Fibroblast of skin of right quadriceps (primary cell): Measurements from ENCODE around the gene KIAA0513.

ENCODE experiments used
- DNase-seq: peaks from one replicate; pipeline ENCODE4 v3.0.0-alpha.2; 2013

KIAA0513 gene

DNA sequence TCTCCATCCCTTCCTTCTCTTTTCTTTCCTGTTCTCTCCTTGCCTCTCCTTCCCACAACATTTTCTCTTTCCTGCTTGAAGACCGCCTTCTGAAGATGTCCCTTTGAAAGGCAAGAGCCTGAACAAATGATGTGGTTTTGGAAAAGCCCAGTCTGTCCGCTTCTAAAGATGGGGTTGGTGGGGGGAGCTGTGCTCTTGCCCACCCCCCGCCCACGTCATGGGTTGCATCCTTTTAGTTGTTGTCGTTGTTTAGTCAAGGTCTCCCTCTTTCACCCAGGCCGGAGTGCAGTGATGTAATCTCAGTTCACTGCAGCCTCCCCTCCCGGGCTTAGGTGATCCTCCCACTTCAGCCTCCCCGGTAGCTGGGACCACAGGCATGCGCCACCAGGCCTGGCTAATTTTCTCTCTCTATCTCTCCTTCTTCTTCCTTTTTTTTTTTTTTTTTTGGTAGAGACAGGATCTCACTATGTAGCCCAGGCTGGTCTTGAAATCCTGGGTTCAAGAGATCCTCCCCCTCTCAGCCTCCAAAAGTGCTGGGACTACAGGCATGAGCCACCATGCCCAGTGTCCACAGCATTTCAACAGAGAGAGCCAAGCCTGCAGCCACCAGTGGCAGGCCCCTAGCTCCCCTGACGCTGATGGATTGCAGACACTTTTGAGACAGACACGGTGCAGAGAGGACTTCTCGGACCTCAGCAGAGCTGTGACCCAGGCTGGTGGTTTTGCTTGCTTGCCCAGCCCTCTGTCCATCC, 110.7 kb downstream of the KIAA0513 start:
- no peak for DNase-seq

DNA sequence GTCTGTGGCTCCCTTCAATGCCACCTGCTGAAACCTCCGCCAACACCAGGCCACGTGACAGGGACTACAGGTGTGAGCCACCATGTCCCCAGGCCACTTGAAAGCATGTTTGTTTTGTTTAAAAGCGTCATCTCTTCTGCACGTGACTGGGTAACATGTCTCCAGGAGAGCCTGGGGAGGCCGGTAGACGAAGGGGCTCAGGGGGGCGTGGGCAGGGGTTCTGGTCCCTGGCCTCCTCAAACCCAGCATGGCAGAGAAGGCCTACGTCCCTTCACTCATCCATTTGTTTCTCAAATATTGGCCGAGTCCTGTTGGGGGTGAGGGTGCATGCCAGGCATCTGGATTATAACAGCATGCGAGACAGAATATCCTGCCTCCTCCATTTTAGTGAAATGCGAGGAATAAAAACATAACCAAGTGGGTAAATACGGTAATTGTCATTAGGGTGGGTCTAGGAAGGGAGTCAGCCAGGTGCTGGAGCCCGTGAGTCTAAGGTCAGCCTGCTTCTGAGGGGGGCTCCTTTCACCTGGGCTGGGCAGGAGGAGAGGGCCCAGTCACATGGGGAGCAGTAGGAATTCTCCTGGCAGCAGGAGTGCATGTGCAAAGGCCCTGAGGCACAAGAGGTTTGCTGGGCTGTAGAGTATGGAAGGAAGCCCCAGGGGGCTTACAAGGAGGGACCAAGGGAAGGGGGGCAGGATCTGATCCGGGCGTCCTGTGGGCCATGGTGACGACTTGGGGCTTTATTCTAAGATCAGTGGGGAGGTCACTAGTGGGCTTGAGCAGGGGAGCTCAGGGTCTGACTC, 111.4 kb downstream of the KIAA0513 start:
- no peak for DNase-seq

DNA sequence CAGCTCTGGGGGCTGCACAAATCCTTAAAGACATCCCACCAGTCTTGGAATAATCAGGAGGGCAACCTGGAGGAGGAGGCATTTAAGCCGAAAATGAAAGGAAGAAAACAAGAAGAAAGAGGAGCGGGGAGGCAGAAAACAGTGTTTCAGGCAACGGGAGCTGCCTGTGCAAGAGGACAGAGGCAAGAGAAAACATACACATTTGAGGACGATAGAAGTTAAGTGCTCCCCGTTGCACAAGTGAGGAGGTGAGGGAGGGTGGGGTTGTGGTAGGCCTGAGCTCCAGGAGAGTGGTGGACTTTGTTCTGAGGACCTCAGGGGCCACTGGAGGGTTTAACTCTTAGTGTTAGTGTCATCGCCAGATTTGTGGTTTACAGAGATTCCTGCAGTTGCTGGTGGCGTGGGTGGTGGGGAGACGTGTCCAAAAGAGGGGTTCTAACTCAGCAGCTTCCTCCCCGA, 112.3 kb downstream of the KIAA0513 start:
- DNase-seq: no peak

DNA sequence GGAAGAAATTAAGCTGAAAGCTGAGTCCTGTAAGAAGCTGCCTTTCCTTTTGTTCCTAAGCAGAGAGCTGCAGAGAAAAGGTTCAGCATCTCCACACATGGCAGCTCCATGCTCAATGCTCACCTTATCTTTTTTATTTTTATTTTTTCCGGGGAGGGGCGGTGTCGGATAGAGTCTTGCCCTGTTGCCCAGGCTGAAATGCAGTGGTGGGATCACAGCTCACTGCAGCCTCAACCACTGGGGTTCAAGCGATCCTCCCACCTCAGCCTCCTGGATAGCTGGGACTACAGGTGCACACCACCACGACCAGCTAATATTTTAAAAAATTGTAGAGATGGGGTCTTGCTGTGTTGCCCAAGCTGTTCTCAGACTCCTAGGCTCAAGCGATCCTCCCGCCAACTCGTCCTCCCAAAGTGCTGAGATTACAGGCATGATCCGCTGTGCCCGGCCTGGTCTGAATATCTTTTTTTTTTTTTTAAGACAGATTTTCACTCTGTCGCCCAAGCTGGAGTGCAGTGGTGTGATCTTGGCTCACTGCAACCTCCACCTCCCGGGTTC, 112.9 kb downstream of the KIAA0513 start:
- DNase-seq: no peak

DNA sequence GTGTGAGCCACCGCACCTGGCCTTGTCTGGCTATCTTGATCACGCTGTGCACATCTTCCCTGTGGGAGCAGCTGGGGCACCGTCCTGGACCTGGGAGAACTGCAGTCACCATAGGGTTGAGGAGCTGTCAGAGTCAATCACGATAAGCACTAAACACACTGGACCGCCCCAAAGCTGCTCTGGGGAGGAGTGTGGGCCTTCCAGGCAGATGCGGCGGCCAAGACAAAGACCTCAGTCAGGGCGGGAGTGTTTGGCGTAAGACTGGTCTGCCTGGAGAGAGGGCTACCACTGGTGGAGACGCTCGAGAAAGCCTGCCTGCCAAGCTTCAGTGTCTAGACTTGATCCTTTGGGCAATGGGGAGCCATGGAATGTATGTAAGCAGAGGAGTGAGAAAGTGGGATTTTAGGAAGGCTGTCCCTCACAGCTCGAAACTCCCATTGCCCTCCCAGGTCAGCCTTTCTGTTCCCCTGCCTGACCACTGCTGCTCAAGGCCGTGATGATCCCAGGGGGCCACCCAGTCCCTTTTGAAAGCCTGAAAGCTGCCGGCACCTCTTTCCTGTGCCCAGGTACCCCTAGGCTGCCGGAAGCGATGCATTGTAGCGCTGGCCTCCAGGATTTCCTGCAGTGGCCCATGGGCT, 114.0 kb downstream of the KIAA0513 start:
- no peak for DNase-seq

DNA sequence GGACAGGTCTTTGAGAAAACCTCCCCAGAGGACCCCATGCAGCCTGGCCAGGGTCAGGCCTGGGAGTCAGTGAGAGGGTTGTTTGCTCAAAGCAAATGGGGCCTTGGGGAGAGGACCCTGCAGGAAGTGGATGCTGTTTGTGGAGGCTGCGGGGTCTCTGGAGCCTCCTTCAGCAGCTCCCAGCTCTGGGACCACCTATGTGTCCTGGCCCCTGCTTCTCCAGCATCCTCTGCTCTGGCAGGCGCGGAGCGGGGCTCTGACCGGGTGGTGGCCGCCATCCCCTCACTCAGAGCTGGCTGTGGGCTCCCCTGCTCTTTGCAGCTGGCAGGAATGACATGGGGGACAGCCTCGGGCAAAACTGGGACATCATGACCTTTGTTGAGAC, 114.5 kb downstream of the KIAA0513 start:
- DNase-seq: no peak

DNA sequence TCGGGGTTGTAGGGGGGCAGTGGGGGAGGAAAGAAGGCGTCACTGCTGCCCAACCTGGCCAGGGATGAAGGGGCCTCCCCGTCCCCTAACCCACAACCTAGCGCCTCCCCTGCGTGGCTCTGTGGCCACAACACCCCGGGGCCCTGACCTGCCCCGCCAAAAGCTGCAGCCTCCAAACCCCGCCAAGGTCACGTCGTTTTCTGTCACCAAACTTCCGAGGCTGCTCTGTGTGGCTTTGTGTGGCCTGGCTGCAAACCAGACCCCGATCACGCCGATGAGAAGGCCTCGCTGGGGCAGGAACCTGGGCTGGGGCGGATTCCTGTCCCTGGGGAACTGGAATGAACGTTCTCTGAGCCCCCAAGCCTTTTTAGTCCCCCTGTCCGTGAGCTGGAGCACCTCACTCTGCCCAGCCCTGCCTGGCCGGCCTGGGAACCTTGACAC, 115.2 kb downstream of the KIAA0513 start:
- DNase-seq: no peak
